B cell (primary cell): ENCODE results near the gene RPL10.

Experiments
- EZH2 ChIP-seq: IDR thresholded peaks from 2 replicates; pipeline ENCODE4 v1.6.1; 2012; ENCODE audit warnings: borderline replicate concordance, low read depth, mild to moderate bottlenecking, moderate library complexity, low read length; ENCODE audit not compliant: insufficient read depth, poor library complexity, severe bottlenecking
- TF ChIP-seq, protein P1 (sequence below): fragments of 200-600 bp; IDR thresholded peaks from one replicate; pipeline ENCODE4 v1.8.0; 2022; ENCODE audit warnings: antibody characterized with exemption, mild to moderate bottlenecking

GRCh38 chrX:154435171-154435733, 37.1 kb downstream of the RPL10 start:
- TF ChIP-seq, protein P1, sequence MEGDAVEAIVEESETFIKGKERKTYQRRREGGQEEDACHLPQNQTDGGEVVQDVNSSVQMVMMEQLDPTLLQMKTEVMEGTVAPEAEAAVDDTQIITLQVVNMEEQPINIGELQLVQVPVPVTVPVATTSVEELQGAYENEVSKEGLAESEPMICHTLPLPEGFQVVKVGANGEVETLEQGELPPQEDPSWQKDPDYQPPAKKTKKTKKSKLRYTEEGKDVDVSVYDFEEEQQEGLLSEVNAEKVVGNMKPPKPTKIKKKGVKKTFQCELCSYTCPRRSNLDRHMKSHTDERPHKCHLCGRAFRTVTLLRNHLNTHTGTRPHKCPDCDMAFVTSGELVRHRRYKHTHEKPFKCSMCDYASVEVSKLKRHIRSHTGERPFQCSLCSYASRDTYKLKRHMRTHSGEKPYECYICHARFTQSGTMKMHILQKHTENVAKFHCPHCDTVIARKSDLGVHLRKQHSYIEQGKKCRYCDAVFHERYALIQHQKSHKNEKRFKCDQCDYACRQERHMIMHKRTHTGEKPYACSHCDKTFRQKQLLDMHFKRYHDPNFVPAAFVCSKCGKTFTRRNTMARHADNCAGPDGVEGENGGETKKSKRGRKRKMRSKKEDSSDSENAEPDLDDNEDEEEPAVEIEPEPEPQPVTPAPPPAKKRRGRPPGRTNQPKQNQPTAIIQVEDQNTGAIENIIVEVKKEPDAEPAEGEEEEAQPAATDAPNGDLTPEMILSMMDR = no peak
- TF ChIP-seq EZH2 = no peak
